Stimulated activated CD8-positive, alpha-beta memory T cell treated with anti-CD3 and anti-CD28 coated beads, Interleukin-4, amount 100 ng/mL, for 24 hours (primary cell): ENCODE results near the gene UNC119.

ENCODE experiments used
- DNase-seq: peaks from one replicate; pipeline ENCODE4 v3.0.0-alpha.2; 2020; ENCODE audit warnings: low read depth

The UNC119 gene

DNA sequence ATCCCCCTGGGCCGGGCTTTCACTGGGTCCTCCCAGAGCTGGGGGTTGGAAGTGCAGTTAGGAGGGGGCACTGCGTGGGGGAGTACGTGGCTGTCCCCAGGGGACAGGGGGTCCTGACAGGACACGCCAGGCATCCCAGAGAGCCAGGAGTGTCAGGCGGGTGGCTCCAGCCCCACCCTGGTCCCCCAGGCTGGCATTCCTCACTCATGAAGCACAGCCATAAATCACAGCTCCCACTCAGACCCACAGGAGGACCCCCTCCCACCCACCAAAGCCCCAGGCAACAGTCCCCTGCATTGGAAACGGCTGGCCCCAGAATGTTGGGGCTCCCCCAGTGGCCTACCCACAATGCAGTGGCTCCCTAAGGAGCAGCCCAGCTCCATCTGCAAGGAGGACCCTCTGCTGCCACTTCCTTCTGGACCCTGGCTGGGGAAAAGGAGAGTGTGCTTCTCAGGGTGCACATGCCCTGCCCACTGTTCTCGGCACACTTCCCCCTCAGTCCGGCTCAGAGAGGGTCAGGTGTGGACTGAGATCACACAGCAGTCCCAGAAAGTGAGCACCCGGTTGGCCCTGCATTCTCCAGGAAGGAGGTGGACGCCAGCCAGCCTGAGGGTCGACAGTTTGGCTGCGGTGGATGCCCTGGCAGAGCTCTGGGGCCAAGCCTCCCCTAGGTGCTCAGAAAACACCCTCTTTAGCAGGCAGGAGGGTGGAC is 53.6 kb downstream of the UNC119 start:
- no peak for DNase-seq

DNA sequence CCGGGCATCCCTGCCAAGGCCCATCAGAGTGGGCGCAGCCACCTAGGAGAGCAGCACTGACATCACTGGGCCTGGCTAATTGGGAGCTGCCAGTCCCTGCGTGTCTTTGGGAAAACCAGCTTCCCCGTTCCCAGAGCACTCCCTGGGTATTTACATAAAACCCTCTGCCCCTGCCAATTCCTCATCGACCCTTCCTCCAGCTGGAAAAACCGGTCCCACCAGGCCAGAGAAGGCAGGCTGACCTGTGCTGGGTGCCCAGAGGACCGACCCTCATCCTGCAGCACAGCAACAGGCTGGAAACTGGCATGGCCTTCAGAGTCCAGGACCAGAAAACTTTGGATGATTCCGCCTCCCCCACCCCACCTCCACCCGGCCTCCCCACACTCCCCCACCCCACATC is 54.5 kb downstream of the UNC119 start:
- DNase-seq: no peak
